Psoas muscle (tissue), 8 donors: Measurements from ENCODE around the gene EID2. TPM values are rescaled to one million over a fixed set of nuclear protein-coding genes. Genes with fewer than 3 reads are reported as not detected.

Source experiments
- ATAC-seq, 4 donors: fragments of 200-7000 bp; cut with Tn5 transposase; one replicate each; pipeline ENCODE4 v1.9.1; 2020; ENCODE audit warnings: moderate library complexity in 3 of 4, mild to moderate bottlenecking in 2 of 4
- DNase-seq, 2 donors: peaks; one replicate each; pipeline ENCODE4 v3.0.0-alpha.2; 2020
- H3K27ac ChIP-seq: fragments of 200-600 bp; one replicate; pipeline ENCODE4 v1.8.0; 2022
- H3K27me3 ChIP-seq, 3 donors: fragments of 200-600 bp in 1 of 3; one replicate each; pipeline versions ENCODE4 v1.6.1 to v1.8.0; 2013 to 2022; ENCODE audit warnings: low read length in 2 of 3, mild to moderate bottlenecking in 2 of 3, moderate library complexity in 1 of 3; ENCODE audit not compliant: insufficient read depth in 3 of 3
- H3K36me3 ChIP-seq, 2 donors: fragments of 200-600 bp in 1 of 2; one replicate each; pipeline versions ENCODE4 v1.6.1 to v1.8.0; 2013 to 2022; ENCODE audit warnings: low read depth in 1 of 2, mild to moderate bottlenecking in 1 of 2, moderate library complexity in 1 of 2; ENCODE audit not compliant: insufficient read depth in 1 of 2
- H3K4me1 ChIP-seq: fragments of 200-600 bp; one replicate; pipeline ENCODE4 v1.8.0; 2022
- H3K4me3 ChIP-seq: fragments of 200-600 bp; one replicate; pipeline ENCODE4 v1.8.0; 2022; ENCODE audit warnings: mild to moderate bottlenecking
- H3K9me3 ChIP-seq: fragments of 200-600 bp; one replicate; pipeline ENCODE4 v1.8.0; 2022
- WGBS, 3 donors: extraction: QIAGEN DNeasy Blood & Tissue Kit; methylation state at CpG; one replicate each; pipeline versions ENCODE4 v1.1.6 to v1.1.7; 2013; 5-methylcytosine and 5-hydroxymethylcytosine counted together
- intact Hi-C, 2 donors: fragments of 100-400 bp; cut with DNase I; formaldehyde crosslinking; loops; one replicate each; pipeline versions ENCODE4 v1.11.0 to v1.14.2; 2022
- polyA plus RNA-seq, 3 donors: library from polyadenylated mRNA; stranded (reverse); fragments of 200-250 nt; gene quantifications; one replicate each; pipeline ENCODE4 v1.2.3, GENCODE V29; 2013
- total RNA-seq, 4 donors: library from RNA; stranded (reverse); fragmentation: NEBNext Ultra II Directional in 2 of 4; extraction: Animal tissue kit (Norgen Biotek cat#: 25700) in 2 of 4; gene quantifications; one replicate each; pipeline versions ENCODE4 v1.2.1 to v1.2.4, GENCODE V29; 2021 to 2023
- TF ChIP-seq, protein P1 (sequence below): fragments of 200-600 bp; IDR thresholded peaks from one replicate; pipeline ENCODE4 v1.8.0; 2022; ENCODE audit warnings: antibody characterized with exemption
- donor health status: healthy with polysubstance abuse.
- donor health status: DM: no; HTN: no; CAD: no; lungs with moderate emphysema.
- donor health status: Bipolar disorder and iron deficiency.
- donor health status: healthy.
- donor health status: DM: yes; HTN: yes; CAD: no.
- donor health status: DM: no; HTN: no; CAD: no.
- donor health status: DM: no; HTN: no; CAD: no.
- donor health status: DM: yes; HTN: yes; CAD: no.

The EID2 gene
- total and polyA plus RNA-seq, 7 donors = 7.6 to 15.7 (median 10.4) TPM

DNA sequence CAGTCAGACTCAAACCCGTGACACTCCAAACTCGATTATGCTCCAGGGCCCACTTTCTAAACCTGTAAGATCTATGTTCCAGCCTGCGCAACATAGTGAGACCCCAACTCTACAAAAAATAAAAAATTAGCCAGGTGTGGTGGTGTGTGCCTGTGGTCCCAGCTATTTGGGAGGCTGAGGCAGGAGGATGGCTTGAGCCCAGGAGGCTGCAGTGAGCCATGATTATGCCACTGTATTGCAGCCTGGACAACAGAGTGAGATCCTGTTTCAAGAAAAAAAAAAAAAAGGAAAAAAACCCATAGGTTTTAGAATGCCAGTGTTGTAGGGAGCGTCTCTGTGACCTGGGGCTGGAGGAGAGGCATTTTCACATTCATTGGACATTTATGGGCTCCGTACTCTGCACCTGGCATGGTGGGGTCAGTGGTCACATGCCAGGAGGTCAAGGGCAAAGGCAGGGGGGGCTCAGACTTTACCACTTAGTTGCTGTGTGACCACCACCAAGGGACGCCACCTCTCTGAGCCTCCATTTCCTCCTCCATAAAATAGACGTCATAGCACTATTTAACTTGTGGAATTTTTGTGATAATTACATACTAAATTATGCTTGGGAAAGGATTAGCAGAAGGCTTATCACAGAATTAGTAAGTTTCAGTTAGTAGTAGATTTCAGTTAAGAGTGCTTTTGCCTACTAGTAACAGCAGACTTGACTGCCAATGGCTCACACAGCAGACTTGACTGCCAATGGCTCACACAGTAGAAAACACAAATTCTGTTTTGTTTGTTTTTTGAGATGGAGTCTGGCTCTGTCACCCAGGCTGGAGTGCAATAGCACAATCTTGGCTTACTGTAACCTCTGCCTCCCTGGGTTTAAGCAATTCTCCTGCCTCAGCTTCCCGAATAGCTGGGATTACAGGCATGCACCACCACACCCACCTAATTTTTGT lies 19.1 kb downstream of the EID2 start:
- Histone ChIP-seq H3K4me1 (no peaks in the 10 kb centered on the region), H3K27me3 (peaks cover 0 to 24% (median 11%) of the 10 kb centered on the region in 3 donors), H3K36me3 (no peaks in the 10 kb centered on the region), H3K9me3 (no peaks in the 10 kb centered on the region), H3K27ac (no peak overlapping the region), H3K4me3 (no peak overlapping the region)
- DNase-seq (no peak), ATAC-seq (no peak)
- 80 to 88% (median 82%) methylated on average over 8 of the region's 8 CpGs for WGBS, 3 donors
- TF ChIP-seq, protein P1, sequence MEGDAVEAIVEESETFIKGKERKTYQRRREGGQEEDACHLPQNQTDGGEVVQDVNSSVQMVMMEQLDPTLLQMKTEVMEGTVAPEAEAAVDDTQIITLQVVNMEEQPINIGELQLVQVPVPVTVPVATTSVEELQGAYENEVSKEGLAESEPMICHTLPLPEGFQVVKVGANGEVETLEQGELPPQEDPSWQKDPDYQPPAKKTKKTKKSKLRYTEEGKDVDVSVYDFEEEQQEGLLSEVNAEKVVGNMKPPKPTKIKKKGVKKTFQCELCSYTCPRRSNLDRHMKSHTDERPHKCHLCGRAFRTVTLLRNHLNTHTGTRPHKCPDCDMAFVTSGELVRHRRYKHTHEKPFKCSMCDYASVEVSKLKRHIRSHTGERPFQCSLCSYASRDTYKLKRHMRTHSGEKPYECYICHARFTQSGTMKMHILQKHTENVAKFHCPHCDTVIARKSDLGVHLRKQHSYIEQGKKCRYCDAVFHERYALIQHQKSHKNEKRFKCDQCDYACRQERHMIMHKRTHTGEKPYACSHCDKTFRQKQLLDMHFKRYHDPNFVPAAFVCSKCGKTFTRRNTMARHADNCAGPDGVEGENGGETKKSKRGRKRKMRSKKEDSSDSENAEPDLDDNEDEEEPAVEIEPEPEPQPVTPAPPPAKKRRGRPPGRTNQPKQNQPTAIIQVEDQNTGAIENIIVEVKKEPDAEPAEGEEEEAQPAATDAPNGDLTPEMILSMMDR = no peak
- intact Hi-C loops = no loop called here

DNA sequence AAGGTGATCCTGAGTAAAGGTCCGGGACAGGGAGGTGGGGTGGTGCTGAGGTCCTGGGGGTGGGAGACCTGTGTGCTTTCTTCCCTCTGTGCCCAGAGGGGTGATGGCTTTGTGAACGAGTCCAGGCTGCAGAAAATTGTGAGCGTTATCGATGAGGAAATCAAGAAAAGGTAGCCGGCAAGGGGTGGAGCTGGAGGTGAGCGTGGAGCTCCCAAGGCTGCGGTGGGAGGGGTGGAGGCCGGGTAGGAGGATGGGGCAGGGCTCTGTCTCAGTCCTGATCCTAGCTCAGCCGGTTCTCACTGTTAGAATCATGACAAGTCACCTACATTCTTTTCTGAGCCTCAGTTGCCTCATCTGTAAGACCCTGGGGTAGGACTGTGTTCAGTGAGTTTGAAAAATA lies 21.0 kb downstream of the EID2 start:
- ATAC-seq = no peak

DNA sequence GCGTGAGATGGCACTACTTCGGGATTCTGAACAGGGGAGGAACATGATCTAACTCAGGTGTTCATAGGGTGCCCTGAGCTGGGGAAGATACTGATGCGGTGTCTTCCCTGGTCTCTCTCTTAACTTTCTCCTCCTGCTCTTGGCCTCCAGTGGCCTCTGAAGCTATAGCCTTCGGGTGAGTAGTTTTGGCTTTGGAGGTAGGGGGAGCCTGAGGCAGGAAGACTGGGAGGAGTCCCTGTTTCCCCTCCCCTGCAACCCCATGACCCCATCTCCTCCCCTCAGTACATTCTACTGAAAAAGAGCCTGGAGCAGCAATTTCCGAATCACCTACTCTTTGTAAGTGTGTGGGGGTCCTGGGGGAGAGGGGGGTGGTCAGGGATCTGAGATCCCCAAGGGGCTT lies 21.5 kb downstream of the EID2 start:
- ATAC-seq (no peak), DNase-seq (no peak)
- Histone ChIP-seq H3K4me1 (peaks cover 9% of the 10 kb centered on the region), H3K36me3 (no peaks in the 10 kb centered on the region), H3K9me3 (no peaks in the 10 kb centered on the region), H3K27ac (no peak overlapping the region), H3K4me3 (no peak overlapping the region), H3K27me3 (peaks cover 0 to 46% (median 27%) of the 10 kb centered on the region in 3 donors)
- TF ChIP-seq, protein P1 = no peak
- WGBS, 3 donors = 53 to 57% (median 55%) methylated on average over 5 of the region's 5 CpGs
- intact Hi-C loops = no loop called here

More for the DNA sequence above, 21.0 kb downstream of the EID2 start:
- intact Hi-C loops = no loop called here
- Histone ChIP-seq H3K36me3 (no peaks in the 10 kb centered on the region), H3K4me1 (peaks cover 9% of the 10 kb centered on the region), H3K4me3 (no peak overlapping the region), H3K9me3 (no peaks in the 10 kb centered on the region), H3K27ac (no peak overlapping the region), H3K27me3 (peaks cover 0 to 42% (median 26%) of the 10 kb centered on the region in 3 donors)
- TF ChIP-seq, protein P1 = no peak
- no peak for DNase-seq
- 60 to 68% (median 62%) methylated on average over 9 of the region's 9 CpGs for WGBS, 3 donors

DNA sequence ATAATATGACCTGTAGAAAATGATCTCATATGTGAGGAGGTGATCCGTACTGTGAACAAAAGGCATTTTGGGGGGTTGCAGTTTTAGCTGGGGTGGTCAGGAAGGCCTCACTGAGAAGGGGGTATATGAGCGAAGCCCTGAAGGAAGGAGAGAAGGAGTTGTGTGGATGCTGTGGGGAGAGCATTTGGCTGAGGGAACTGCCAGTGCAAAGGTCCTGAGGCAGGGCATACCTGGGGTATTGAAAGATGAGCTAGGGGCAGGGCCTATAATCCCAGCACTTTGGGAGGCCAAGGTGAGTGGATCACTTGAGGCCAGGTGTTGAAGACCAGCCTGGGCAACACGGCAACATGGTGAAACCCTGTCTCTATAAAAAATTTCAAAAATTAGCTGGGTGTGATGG lies 22.5 kb downstream of the EID2 start:
- Histone ChIP-seq H3K36me3 (no peaks in the 10 kb centered on the region), H3K27me3 (peaks cover 0 to 55% (median 31%) of the 10 kb centered on the region in 3 donors), H3K9me3 (no peaks in the 10 kb centered on the region), H3K4me3 (no peak overlapping the region), H3K27ac (no peak overlapping the region), H3K4me1 (peaks cover 9% of the 10 kb centered on the region)
- WGBS, 3 donors = 65 to 81% (median 76%) methylated on average over 3 of the region's 3 CpGs
- TF ChIP-seq, protein P1 = no peak
- ATAC-seq = no peak
- DNase-seq = no peak
- intact Hi-C loops = no loop called here
